ENCODE measurements around the gene CACNG1.
"Not testable (repeated sequence)": the region's sequence is repeated elsewhere in the genome, so short reads cannot be mapped to it uniquely, and the experiment has no call there.

Gene CACNG1

DNA sequence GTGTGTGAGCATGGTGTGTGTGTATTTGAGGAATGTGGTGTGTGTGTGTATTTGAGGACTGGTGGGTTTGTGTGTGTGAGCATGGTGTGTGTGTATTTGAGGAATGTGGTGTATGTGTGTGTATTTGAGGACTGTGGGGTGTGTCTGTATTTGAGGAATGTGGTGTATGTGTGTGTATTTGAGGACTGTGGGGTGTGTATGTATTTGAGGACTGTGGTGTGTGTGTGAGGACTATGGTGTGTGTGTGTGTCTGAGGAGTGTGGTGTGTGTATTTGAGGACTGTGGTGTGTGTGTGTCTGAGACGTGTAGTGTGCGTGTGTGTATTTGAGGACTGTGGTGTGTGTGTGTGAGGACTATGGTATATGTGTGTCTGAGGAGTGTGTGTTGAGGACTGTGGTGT is 18.0 kb upstream of the CACNG1 start:
- no peak for DNase-seq

DNA sequence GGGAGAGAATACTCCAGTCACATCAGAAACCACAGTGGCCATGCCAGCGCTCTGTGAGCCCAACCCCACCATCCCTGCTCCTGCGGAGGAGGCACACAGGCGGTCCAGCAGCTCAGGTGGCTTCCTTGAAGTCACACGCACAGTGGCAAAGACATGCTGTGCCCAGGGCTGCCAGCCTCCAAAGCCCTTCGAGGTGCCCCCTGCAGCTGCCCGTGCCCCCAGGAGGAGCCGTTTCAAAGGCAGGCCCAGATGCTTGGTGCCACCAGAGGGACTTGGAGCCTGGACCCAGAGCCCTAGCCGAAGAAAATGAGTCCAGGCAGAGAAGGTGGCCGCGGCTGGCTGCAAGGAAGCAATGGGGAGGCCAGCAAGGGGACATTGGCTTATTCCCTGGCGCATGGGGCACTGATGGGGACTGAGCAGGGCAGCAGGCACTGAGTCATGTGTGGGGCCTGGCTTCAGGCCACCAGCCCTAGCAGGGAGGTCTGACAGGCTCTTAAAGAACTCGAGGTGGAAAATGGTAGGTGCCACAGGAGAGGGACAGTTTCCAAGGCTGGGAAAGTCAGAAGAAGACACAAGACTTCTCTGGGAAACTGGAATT is 17.2 kb upstream of the CACNG1 start:
- DNase-seq: no peak

DNA sequence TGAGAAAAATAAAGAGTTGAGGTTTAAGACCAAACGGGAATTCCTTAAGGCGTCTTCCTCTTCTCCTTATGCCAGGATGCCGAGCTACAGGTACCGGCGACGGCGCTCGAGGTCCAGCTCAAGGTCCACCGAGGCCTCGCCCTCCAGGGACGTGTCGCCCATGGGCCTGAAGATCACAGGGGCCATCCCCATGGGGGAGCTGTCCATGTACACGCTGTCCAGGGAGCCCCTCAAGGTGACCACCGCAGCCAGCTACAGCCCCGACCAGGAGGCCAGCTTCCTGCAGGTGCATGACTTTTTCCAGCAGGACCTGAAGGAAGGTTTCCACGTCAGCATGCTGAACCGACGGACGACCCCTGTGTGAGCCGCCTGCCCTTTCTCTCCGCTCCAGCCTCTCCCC is 13.7 kb upstream of the CACNG1 start:
- no peak for DNase-seq

GRCh38 chr17:67032382-67032781 is 12.0 kb upstream of the CACNG1 start:
- DNase-seq: no peak

GRCh38 chr17:67032985-67033384 is 11.4 kb upstream of the CACNG1 start:
- no peak for DNase-seq

DNA sequence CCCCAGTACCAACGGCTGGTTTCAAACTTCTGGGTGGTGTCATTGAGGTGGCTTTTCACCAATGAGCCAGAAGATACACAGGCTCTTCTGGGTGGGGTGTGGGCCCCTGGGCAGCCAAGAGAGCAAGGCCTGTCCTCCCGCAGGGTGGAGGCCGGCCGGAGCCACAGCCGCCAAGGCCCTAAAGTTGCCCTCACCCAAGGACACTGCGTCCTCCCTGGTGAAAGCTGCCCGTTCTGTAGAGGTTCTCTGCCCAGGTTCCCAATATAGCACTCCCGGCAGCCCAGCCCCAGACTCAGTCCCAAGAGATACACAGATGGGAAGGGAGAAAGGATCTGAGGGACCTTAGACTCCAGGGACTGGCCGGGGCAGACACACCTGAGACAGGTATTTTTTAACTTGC is 10.7 kb upstream of the CACNG1 start:
- DNase-seq: no peak

- DNase-seq: no peak
Observed at GRCh38 chr17:67035131-67036083, 8.9 kb upstream of the CACNG1 start.

- DNase-seq: no peak
Observed at GRCh38 chr17:67038861-67039365, 5.4 kb upstream of the CACNG1 start.

- no peak for DNase-seq
Observed at GRCh38 chr17:67040652-67041051, 3.7 kb upstream of the CACNG1 start.

GRCh38 chr17:67041119-67041518 is 3.2 kb upstream of the CACNG1 start:
- not testable (repeated sequence) for DNase-seq

GRCh38 chr17:67041531-67041930 is 2.8 kb upstream of the CACNG1 start:
- no peak for DNase-seq

DNA sequence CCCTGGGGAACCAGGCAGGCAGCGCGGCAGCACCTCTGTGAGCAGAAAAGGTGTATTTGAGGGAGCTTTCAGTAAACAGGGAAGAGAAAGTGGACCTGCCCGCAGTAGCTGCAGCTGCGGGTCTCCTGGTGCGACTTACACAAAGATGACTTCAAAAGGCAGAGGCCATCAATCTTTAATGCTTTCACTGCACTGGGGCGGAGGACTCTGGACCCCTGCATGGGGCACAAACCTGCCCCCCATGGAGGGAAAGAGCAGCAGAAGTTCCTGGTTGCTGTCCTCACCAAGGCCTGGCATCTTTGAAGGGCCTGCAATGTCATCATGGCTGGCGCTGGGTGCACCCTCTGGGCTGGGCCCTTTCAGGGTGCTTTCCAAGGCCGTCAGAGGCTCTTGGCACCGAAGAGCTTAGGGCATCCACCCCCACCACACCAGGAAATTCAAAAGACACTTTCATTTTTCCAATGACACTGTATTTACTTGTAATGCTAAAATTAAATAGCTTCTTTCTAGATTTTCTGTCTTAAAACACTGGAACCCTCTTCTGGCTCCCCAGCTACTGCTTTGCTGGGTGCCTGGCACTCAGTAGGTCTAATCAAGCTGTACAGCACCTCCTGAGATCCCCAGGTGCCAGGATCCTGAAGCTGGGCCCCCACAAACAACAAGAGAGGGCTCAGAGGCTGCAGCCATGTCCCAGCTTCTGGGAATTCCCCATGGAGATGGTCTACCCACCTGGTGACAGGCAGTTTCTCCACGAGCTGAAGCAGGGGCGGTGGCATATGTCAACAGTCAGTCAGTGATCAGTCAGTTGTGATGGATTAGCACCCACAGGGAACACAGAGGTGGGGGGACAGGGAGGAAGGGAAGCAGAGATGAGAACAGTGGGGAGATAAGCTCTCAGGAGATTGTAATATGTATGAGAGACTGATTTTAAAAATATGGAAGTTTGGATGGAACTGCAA is 2.1 kb upstream of the CACNG1 start:
- DNase-seq: no peak

DNA sequence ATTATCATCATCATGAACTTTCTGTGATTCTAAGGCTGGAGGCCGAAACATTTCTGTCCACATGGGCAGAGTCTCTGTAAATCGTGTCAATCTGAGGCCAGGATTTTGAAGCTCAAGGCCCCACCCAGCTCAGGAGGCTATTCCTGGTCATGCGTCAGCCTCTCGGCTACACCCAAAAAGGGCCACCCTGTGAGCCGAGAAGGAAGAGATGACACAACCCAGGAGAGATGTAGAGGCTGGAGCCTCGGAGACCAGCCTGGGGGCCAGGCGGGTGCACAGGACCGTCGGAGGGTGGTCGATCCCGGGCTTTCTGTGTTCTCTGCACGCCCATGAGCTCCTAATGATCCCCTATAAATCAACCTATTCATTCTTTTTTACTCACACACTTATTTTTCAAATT is 1.1 kb upstream of the CACNG1 start:
- no peak for DNase-seq

DNA sequence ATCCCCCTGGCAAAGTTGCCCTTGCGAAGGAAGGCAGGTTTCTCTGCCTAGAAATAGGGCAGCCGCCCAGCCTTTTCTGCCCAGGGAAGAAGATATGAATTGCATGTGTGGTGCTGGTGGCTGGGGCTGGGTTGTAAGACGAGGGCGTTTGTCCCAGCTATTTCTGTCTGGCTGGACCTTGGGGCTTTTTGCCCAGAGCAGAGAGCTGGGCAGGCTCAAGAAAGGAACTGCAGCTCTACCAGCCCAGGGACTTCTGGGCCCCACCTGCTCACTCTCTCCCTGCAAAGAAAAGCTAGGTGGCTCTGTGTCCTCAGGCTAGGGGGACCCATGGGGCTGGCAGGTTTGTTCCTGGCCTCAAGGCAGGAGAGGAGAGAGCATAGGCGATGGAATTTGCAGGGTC is 586 bp downstream of the CACNG1 start:
- DNase-seq: no peak

DNA sequence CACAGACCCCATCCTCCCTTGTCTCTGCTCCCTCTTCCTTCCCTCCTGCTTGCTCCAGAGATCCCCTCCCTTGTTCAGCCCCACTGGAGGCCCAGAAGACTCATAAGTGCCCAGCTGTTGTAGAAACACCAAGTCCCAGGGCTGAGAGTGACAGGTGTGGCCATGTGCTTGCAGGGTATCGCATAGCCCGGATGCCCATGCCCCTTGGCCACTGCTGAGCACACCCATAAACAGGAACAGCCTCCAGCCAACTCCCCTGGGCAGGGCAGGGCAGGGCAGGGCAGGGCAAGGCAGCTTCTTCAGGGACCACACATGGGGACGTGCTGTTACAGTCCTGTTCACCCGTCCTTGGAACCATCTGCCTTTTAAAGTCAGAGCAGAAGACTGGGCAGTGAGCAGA is 2.0 kb downstream of the CACNG1 start:
- no peak for DNase-seq

DNA sequence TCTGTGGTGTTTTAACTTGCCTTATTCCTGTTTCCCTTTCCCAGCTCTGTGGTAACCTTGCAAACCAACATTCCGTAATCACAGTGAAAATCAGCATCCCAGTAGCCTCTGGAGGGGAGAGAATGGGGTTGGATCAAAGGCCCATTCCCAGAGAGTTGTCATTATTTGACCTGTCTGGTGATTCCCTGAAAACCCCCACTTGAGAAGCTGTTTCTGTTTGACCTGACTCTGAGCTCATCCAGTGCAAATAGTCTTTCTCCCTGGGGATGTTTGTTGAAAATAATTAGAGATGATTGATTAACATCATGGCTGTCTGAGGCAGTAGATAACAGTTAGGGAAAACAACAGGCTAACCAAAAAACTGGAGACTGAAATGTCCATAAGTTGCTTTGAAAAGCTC is 3.0 kb downstream of the CACNG1 start:
- no peak for DNase-seq

- no peak for DNase-seq
Observed at GRCh38 chr17:67049025-67049739, 4.8 kb downstream of the CACNG1 start.

GRCh38 chr17:67050066-67050465 is 5.7 kb downstream of the CACNG1 start:
- DNase-seq: no peak

DNA sequence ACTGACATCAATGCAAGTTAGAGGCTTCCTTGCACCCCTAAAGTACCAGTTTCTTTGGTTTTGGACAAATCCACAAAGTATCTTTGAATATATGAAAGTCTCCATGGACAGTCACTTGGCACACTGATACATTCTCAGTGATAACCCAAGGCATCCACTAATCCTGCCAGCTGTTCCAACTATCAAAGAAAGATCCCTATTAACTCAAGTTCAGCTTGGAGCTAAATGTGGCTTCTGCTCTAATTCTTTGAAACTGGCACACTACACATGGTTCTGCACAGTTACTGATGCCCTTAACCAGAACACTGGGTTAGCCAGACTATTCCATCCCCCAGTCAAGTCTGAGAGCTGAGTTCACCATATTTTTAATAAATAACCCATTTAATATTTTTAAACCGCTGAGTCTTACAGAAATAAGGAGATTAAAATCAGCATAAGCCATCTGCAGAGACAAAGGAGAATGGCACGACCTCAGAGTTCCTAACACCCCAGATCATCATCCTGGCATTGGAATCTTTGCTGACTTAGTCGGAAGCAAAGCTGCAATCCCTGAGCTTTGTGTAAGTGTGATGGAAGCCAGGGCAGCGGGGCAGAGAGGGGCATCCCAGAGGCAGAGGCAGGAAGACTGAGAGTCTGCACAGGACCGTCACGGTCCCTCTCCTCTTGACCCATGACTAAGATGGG is 6.3 kb downstream of the CACNG1 start:
- DNase-seq: no peak

DNA sequence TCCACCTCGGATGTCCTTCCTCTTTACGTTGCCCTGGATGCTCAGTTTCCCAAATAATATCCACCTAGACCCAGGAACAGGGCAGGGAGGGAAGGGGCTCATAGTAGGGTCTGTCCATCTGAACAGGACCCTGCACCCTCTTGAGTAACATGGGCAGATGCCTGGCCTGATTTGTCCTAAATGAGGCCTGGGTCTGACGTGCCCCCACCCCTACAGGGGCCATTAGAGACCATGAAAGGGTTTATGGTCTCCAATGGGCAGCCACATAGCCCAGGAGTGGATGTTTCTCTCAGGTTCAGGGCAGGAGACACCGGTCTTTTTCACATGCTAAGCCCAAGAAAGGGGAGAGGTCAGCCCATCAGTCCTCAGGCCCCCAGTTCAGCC is 6.8 kb downstream of the CACNG1 start:
- no peak for DNase-seq

DNA sequence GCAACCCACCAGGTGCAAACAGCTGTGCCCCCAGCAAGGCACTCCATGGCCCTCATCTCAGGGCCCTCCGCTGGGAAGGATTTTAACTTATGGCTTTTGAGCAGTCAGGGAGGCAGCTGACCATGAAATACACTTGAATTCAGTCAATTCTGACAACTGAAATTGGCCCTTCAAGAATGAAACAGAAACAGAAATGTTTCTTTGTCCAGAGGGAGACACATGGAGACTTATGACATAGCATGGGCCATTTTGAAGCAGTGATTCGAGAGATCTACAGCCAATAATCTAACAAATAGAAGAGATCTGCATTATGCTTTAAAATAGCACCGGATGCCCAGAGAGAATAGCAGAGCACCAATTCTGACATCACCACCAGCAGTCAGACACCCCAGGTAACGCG is 7.5 kb downstream of the CACNG1 start:
- DNase-seq: no peak

All from NCI-H1417 treated with DMSO at 0.1 percent for 48 hours (cell line).